Activated naive CD4-positive, alpha-beta T cell treated with anti-CD3 and anti-CD28 coated beads, Interleukin-2, amount 50 U/mL, for 24 hours (primary cell): ENCODE measurements around the gene ARHGAP28.

ENCODE experiments used
- H3K27ac Mint-ChIP-seq: one replicate; pipeline ENCODE4 v1.8.0; 2021; ENCODE audit warnings: mild to moderate bottlenecking, mixed read lengths
- H3K27me3 Mint-ChIP-seq: one replicate; pipeline ENCODE4 v1.8.0; 2021; ENCODE audit warnings: mixed read lengths
- H3K36me3 Mint-ChIP-seq: one replicate; pipeline ENCODE4 v1.8.0; 2021; ENCODE audit warnings: mixed read lengths
- H3K4me1 Mint-ChIP-seq: one replicate; pipeline ENCODE4 v1.8.0; 2021; ENCODE audit warnings: mixed read lengths
- H3K4me3 Mint-ChIP-seq: one replicate; pipeline ENCODE4 v1.8.0; 2021; ENCODE audit warnings: mild to moderate bottlenecking, mixed read lengths
- H3K9me3 Mint-ChIP-seq: one replicate; pipeline ENCODE4 v1.8.0; 2021; ENCODE audit warnings: mixed read lengths

ARHGAP28 gene

DNA sequence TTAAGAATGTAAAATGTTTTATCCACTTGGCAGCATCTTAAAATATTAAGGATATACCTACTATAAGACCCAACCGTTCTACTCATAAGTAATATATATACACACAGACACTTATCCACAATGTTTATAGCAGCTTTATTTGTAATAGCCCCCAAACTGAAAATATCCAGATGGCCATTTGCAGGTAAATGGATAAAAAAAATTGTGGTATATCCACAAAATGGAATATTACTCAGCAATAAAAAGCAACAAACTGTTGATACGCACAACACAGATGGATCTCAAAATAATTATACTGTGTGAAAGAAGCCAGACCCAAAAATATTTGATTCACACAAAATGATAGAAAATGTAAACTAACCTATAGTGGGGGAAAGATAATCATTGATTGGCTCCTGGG, 122.0 kb downstream of the ARHGAP28 start:
- Mint-ChIP-seq H3K27ac (no peak overlapping the region), H3K36me3 (no peaks in the 10 kb centered on the region), H3K4me3 (no peak overlapping the region), H3K4me1 (no peaks in the 10 kb centered on the region), H3K9me3 (no peaks in the 10 kb centered on the region), H3K27me3 (no peaks in the 10 kb centered on the region)

DNA sequence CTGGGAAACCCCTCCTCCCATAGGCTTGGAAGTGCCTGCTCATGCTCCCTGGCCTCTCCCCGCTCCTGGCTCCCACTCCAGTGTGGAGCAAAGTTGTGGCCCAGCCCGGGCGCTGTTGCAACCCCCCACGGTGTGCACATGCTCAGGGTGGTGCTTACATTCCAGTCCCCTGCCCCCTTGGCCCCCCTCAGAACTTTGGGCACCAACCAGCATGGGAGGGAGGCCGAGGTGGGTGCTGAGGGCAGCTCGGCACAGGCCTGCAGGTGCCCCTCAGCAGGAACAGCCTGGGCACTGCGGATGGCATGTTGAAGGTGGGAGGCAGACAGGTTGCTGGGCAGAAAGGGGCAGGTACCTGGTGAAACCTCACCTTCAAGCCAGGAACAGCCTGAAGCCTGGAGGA, 125.3 kb downstream of the ARHGAP28 start:
- Mint-ChIP-seq H3K27me3 (no peaks in the 10 kb centered on the region), H3K36me3 (no peaks in the 10 kb centered on the region), H3K9me3 (no peaks in the 10 kb centered on the region), H3K4me3 (no peak overlapping the region), H3K27ac (no peak overlapping the region), H3K4me1 (no peaks in the 10 kb centered on the region)

GRCh38 chr18:6855767-6856166, 126.3 kb downstream of the ARHGAP28 start:
- H3K27me3 Mint-ChIP-seq: no peaks in the 10 kb centered on the region
- H3K36me3 Mint-ChIP-seq: no peaks in the 10 kb centered on the region
- no peak overlapping the region for H3K27ac Mint-ChIP-seq
- H3K4me3 Mint-ChIP-seq: no peak overlapping the region
- no peaks in the 10 kb centered on the region for H3K9me3 Mint-ChIP-seq
- H3K4me1 Mint-ChIP-seq: no peaks in the 10 kb centered on the region

DNA sequence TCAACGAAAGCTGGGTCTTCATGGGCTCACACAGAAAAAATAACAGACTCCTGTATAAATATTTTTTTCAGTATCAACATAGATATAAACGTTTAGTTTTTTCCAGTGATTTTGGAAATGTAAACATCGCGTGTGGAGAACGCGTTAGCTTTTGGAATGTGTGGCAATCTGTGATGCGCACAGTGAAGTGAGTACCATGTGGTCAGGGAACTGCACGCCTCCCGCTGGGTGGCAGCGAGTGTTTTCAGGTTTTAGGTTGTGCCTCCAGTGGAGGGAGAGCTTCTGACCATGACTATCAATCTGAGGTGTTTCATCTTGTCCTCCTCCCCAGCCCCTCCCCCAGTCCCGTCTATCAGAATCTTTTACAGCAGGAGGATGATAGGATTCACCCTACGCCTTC, 127.8 kb downstream of the ARHGAP28 start:
- Mint-ChIP-seq H3K9me3 (no peaks in the 10 kb centered on the region), H3K4me3 (no peak overlapping the region), H3K4me1 (no peaks in the 10 kb centered on the region), H3K36me3 (no peaks in the 10 kb centered on the region), H3K27ac (no peak overlapping the region), H3K27me3 (no peaks in the 10 kb centered on the region)

- H3K36me3 Mint-ChIP-seq: no peaks in the 10 kb centered on the region
- H3K27ac Mint-ChIP-seq: no peak overlapping the region
- H3K27me3 Mint-ChIP-seq: no peaks in the 10 kb centered on the region
- peaks cover under 1% of the 10 kb centered on the region for H3K9me3 Mint-ChIP-seq
- no peaks in the 10 kb centered on the region for H3K4me1 Mint-ChIP-seq
- H3K4me3 Mint-ChIP-seq: no peak overlapping the region
These were observed 130.3 kb downstream of the ARHGAP28 start for GRCh38 chr18:6859676-6860422.

GRCh38 chr18:6860804-6861448, 131.4 kb downstream of the ARHGAP28 start:
- Mint-ChIP-seq H3K4me1 (no peaks in the 10 kb centered on the region), H3K27me3 (no peaks in the 10 kb centered on the region), H3K9me3 (peaks cover 6% of the 10 kb centered on the region), H3K36me3 (no peaks in the 10 kb centered on the region), H3K4me3 (no peak overlapping the region), H3K27ac (no peak overlapping the region)

DNA sequence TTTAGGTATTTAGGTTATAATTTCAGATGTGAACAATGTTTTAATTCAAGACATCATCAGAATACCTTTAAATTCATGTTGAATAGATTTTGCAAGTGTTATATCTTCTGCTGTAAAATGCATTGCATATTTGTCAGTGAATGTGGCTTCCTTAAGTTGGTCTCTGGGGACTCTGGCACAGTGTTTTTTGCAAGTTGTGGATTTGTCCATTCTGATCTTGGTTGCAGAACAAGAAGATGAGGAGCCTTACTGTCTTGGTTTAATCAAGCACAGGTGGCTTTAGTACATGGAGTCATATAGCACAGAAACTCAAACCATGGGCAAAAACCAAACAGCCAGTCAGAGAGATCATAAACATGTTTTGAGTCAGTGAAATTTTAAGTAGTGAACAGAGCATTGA, 135.7 kb downstream of the ARHGAP28 start:
- H3K4me1 Mint-ChIP-seq: no peaks in the 10 kb centered on the region
- peaks cover 6% of the 10 kb centered on the region for H3K9me3 Mint-ChIP-seq
- no peak overlapping the region for H3K4me3 Mint-ChIP-seq

GRCh38 chr18:6866552-6867085, 137.1 kb downstream of the ARHGAP28 start:
- H3K4me3 Mint-ChIP-seq: no peak overlapping the region
- peaks cover 6% of the 10 kb centered on the region for H3K9me3 Mint-ChIP-seq

More for the DNA sequence above, 135.7 kb downstream of the ARHGAP28 start:
- Mint-ChIP-seq H3K27ac (no peak overlapping the region), H3K27me3 (no peaks in the 10 kb centered on the region), H3K36me3 (no peaks in the 10 kb centered on the region)

DNA sequence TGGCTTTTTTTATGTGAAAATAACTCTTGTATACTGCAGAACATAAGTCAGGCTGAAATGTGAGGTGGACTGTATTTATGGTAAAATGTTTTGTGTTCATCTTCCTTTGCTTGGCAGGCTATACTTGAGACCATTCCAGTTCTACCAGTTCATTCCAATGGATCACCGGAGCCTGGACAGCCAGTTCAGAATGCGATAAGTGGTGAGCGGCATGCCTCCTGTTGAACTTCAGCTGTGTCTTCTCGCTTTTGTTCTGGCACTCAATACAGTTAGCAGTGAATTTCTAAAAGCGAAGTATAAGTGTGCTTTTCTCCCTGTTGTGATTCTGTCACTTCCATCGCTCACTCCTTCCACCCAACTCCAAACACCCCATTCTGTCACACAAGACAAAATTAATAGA, 138.5 kb downstream of the ARHGAP28 start:
- Mint-ChIP-seq H3K36me3 (no peaks in the 10 kb centered on the region), H3K27ac (no peak overlapping the region), H3K4me3 (no peak overlapping the region), H3K27me3 (peaks cover 1% of the 10 kb centered on the region), H3K4me1 (no peaks in the 10 kb centered on the region), H3K9me3 (peaks cover 6% of the 10 kb centered on the region)

More at GRCh38 chr18:6866552-6867085, 137.1 kb downstream of the ARHGAP28 start:
- Mint-ChIP-seq H3K36me3 (no peaks in the 10 kb centered on the region), H3K27ac (no peak overlapping the region), H3K4me1 (no peaks in the 10 kb centered on the region), H3K27me3 (no peaks in the 10 kb centered on the region)

DNA sequence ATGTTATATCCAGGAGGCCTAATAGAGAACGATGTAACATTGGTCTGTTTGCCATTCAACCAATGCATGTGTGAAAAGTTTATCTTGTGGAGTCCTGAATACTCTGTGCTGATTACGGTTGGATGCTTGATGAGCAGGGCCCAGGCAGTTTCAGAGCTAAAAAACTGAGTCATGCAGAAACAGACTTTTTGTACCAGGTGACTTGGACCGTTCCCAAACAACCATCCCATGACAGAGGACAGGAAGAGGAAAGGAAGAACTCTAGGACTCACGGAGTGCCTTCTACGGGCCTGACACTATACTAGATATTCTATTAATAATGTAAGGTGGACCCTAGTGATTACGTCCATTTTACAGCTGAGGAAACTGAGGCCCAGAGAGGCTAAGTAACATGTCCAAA, 142.1 kb downstream of the ARHGAP28 start:
- Mint-ChIP-seq H3K4me3 (no peak overlapping the region), H3K27me3 (peaks cover 1% of the 10 kb centered on the region), H3K4me1 (no peaks in the 10 kb centered on the region), H3K9me3 (no peaks in the 10 kb centered on the region), H3K36me3 (no peaks in the 10 kb centered on the region), H3K27ac (no peak overlapping the region)

- Mint-ChIP-seq H3K4me3 (no peak overlapping the region), H3K9me3 (no peaks in the 10 kb centered on the region), H3K4me1 (no peaks in the 10 kb centered on the region), H3K36me3 (no peaks in the 10 kb centered on the region), H3K27me3 (peaks cover 1% of the 10 kb centered on the region), H3K27ac (no peak overlapping the region)
These were observed 143.7 kb downstream of the ARHGAP28 start for GRCh38 chr18:6873040-6873751.

- Mint-ChIP-seq H3K27me3 (peaks cover 1% of the 10 kb centered on the region), H3K36me3 (no peaks in the 10 kb centered on the region), H3K9me3 (no peaks in the 10 kb centered on the region), H3K4me1 (no peaks in the 10 kb centered on the region), H3K27ac (no peak overlapping the region), H3K4me3 (no peak overlapping the region)
These were observed 144.8 kb downstream of the ARHGAP28 start for GRCh38 chr18:6874315-6874714.

DNA sequence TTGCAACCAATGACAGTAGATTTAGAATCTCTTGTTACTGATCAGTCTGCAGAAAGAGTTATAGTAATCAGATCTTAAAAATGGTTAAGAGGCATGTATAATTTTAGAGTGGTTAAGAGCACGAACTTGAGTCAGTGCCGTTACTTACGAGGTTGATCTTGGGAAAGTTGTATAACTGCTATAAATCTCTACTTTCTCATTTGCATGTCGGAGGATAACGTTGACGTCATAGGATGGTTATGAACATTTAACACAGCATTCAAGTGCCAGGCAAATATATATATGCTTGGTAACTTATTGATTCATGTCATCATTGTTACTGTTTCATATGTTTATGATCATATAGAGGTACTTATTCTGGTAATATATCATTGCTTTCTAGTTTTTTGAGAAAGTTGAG, 146.2 kb downstream of the ARHGAP28 start:
- H3K27ac Mint-ChIP-seq: no peak overlapping the region
- H3K27me3 Mint-ChIP-seq: peaks cover 1% of the 10 kb centered on the region
- H3K4me1 Mint-ChIP-seq: no peaks in the 10 kb centered on the region
- H3K36me3 Mint-ChIP-seq: no peaks in the 10 kb centered on the region
- H3K9me3 Mint-ChIP-seq: no peaks in the 10 kb centered on the region
- no peak overlapping the region for H3K4me3 Mint-ChIP-seq

DNA sequence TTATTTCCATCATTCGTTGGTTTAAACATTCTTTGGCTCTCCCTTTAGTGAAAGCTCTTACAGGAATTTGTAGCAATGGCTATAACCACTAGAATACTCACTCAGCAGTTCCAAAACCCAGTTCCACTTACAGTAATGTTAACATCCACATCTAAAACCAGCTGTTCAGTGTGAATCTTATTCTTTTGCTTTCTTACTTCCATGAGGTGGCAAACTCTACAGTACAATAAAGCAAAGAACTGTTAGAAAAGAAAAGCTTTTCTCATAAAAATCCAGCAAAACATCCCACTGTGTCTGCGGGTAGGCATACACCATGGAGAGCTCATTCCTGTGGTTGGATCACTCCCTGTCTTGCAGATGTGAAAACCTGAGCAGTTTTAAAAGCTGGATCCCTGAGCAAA, 147.1 kb downstream of the ARHGAP28 start:
- Mint-ChIP-seq H3K4me3 (no peak overlapping the region), H3K4me1 (no peaks in the 10 kb centered on the region), H3K9me3 (no peaks in the 10 kb centered on the region), H3K36me3 (no peaks in the 10 kb centered on the region), H3K27ac (no peak overlapping the region), H3K27me3 (peaks cover 1% of the 10 kb centered on the region)

DNA sequence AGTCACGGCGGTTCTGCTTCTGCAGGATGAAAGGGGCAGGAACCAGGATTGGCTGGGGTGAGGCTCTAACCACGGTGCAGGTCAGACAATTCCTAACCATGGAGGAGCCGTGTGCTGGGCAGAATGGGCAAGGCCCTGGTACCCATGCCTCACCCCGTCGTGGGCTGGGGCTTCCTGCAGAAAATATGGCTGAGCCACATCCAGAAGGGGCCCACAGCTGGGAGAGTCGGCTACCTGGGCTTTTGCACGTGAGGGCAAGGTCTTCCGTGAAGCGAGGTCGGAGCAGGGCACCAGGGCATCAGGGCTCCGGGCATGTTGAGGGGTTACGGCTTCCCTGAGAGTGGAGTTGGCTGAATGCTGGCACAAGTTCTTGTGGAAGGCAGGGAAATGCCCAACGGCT, 147.8 kb downstream of the ARHGAP28 start:
- Mint-ChIP-seq H3K4me3 (no peak overlapping the region), H3K36me3 (no peaks in the 10 kb centered on the region), H3K9me3 (no peaks in the 10 kb centered on the region), H3K27me3 (no peaks in the 10 kb centered on the region), H3K4me1 (no peaks in the 10 kb centered on the region), H3K27ac (no peak overlapping the region)
